Activated CD4-positive, alpha-beta T cell treated with anti-CD3 and anti-CD28 coated beads, Interleukin-2, amount 10 ng/mL, durations not matched to agents 7 days and 5 days (primary cell): ENCODE measurements around the gene RABL6. TPM values are rescaled to one million over a fixed set of nuclear protein-coding genes. Genes with fewer than 3 reads are reported as not detected.
A peak's percentile ranks its signal among the peaks of the same experiment; 100 is the strongest.
"Not testable (repeated sequence)": the region's sequence is repeated elsewhere in the genome, so short reads cannot be mapped to it uniquely, and the experiment has no call there.

ENCODE experiments used
- CTCF ChIA-PET: fragments of 350-600 bp; sonication (Branson Sonifier 250); formaldehyde crosslinking; loops from one replicate; lab custom pipeline; 2021; ENCODE audit warnings: antibody characterized with exemption; lab: Charles Lee
- POLR2A ChIA-PET: fragments of 350-600 bp; sonication (Branson Sonifier 250); formaldehyde crosslinking; loops from one replicate; lab custom pipeline; 2021; ENCODE audit warnings: antibody characterized with exemption; lab: Charles Lee
- DNase-seq: peaks from one replicate; pipeline ENCODE4 v3.0.0-alpha.2; 2020
- H3K27ac Mint-ChIP-seq: one replicate; pipeline ENCODE4 v1.8.0; 2021; ENCODE audit warnings: mild to moderate bottlenecking, moderate library complexity, mixed read lengths
- H3K27me3 Mint-ChIP-seq: one replicate; pipeline ENCODE4 v1.8.0; 2021; ENCODE audit warnings: mixed read lengths
- H3K36me3 Mint-ChIP-seq: one replicate; pipeline ENCODE4 v1.8.0; 2021; ENCODE audit warnings: low read depth, mixed read lengths
- H3K4me1 Mint-ChIP-seq: one replicate; pipeline ENCODE4 v1.8.0; 2021; ENCODE audit warnings: mixed read lengths
- H3K4me3 Mint-ChIP-seq: one replicate; pipeline ENCODE4 v1.8.0; 2021; ENCODE audit warnings: mild to moderate bottlenecking, moderate library complexity, mixed read lengths
- H3K9me3 Mint-ChIP-seq: one replicate; pipeline ENCODE4 v1.8.0; 2021; ENCODE audit warnings: mixed read lengths
- total RNA-seq, 2 experiments: library from RNA; stranded (reverse); gene quantifications; one replicate each; pipeline ENCODE4 v1.2.3, GENCODE V29; 2021

The RABL6 gene
- total RNA-seq, 2 experiments from 2014 or later = 95.5 to 109 TPM

GRCh38 chr9:136765041-136765440 is 42.7 kb upstream of the RABL6 start:
- peaks cover 8% of the 10 kb centered on the region for H3K27me3 Mint-ChIP-seq
- no peak overlapping the region for H3K4me3 Mint-ChIP-seq
- H3K4me1 Mint-ChIP-seq = peaks cover 5% of the 10 kb centered on the region
- CTCF ChIA-PET = interaction anchor here (1.1 to 1.5 kb wide), 2 partner anchors 13 to 282 kb away, joined by 3 to 4 read pairs; no protein-coding TSS in a partner anchor
- H3K36me3 Mint-ChIP-seq = no peaks in the 10 kb centered on the region
- no peak overlapping the region for H3K27ac Mint-ChIP-seq
- no peaks in the 10 kb centered on the region for H3K9me3 Mint-ChIP-seq
- no peak for DNase-seq
- POLR2A ChIA-PET = no interaction called here

- CTCF ChIA-PET = interaction anchor here (1.1 to 1.4 kb wide), 3 partner anchors 12 to 41 kb away, joined by 3 to 4 read pairs (median 3); no protein-coding TSS in a partner anchor
- H3K4me3 Mint-ChIP-seq, POLR2A ChIA-PET, H3K36me3 Mint-ChIP-seq, H3K9me3 Mint-ChIP-seq, H3K27ac Mint-ChIP-seq, H3K4me1 Mint-ChIP-seq, DNase-seq, H3K27me3 Mint-ChIP-seq: not testable (repeated sequence)
Measured at GRCh38 chr9:136765745-136766409, 41.9 kb upstream of the RABL6 start.

- CTCF ChIA-PET = interaction anchor here (0.9 to 1.4 kb wide), 3 partner anchors 10 to 41 kb away, joined by 3 to 4 read pairs (median 3); no protein-coding TSS in a partner anchor
- peak overlapping the region; percentile 42 for H3K27ac Mint-ChIP-seq
- H3K36me3 Mint-ChIP-seq, H3K27me3 Mint-ChIP-seq, POLR2A ChIA-PET, H3K4me3 Mint-ChIP-seq, H3K9me3 Mint-ChIP-seq, H3K4me1 Mint-ChIP-seq: not testable (repeated sequence)
- DNase-seq = peak; percentile 58
Measured at GRCh38 chr9:136766410-136767120, 41.2 kb upstream of the RABL6 start.

GRCh38 chr9:136769710-136770191 is 38.0 kb upstream of the RABL6 start:
- no peak overlapping the region for H3K4me3 Mint-ChIP-seq
- no peaks in the 10 kb centered on the region for H3K36me3 Mint-ChIP-seq
- CTCF ChIA-PET = interaction anchor here (0.7 to 1.5 kb wide), 3 partner anchors 8 to 23 kb away, joined by 3 to 4 read pairs (median 3); no protein-coding TSS in a partner anchor
- peak; percentile 58 for DNase-seq
- H3K4me1 Mint-ChIP-seq = peaks cover 5% of the 10 kb centered on the region
- POLR2A ChIA-PET = no interaction called here
- H3K27me3 Mint-ChIP-seq = peaks cover 8% of the 10 kb centered on the region
- H3K27ac Mint-ChIP-seq = no peak overlapping the region
- peaks cover 8% of the 10 kb centered on the region for H3K9me3 Mint-ChIP-seq

GRCh38 chr9:136771907-136772415 is 35.8 kb upstream of the RABL6 start:
- CTCF ChIA-PET = interaction anchor here (1.0 to 1.5 kb wide), 2 partner anchors 14 to 15 kb away, joined by 3 to 4 read pairs; partner anchors contain the start of gene LCN8

GRCh38 chr9:136773386-136774044 is 34.2 kb upstream of the RABL6 start:
- H3K27me3 Mint-ChIP-seq = peaks cover 13% of the 10 kb centered on the region
- H3K27ac Mint-ChIP-seq = no peak overlapping the region
- DNase-seq = no peak
- ChIA-PET CTCF (no interaction called here), POLR2A (no interaction called here)
- no peaks in the 10 kb centered on the region for H3K36me3 Mint-ChIP-seq
- H3K9me3 Mint-ChIP-seq = peaks cover 8% of the 10 kb centered on the region
- no peak overlapping the region for H3K4me3 Mint-ChIP-seq
- no peaks in the 10 kb centered on the region for H3K4me1 Mint-ChIP-seq

More at GRCh38 chr9:136771907-136772415, 35.8 kb upstream of the RABL6 start:
- POLR2A ChIA-PET = no interaction called here
- H3K4me1 Mint-ChIP-seq = no peaks in the 10 kb centered on the region
- no peak overlapping the region for H3K27ac Mint-ChIP-seq
- peaks cover 8% of the 10 kb centered on the region for H3K27me3 Mint-ChIP-seq
- peaks cover 8% of the 10 kb centered on the region for H3K9me3 Mint-ChIP-seq
- no peak for DNase-seq
- no peak overlapping the region for H3K4me3 Mint-ChIP-seq
- H3K36me3 Mint-ChIP-seq = no peaks in the 10 kb centered on the region

GRCh38 chr9:136774416-136775045 is 33.2 kb upstream of the RABL6 start:
- ChIA-PET CTCF (interaction anchor here (1.1 kb wide), 1 partner anchor 145 kb away, joined by 3 read pairs; no protein-coding TSS in a partner anchor), POLR2A (no interaction called here)
- no peak for DNase-seq
- H3K27ac Mint-ChIP-seq = no peak overlapping the region
- H3K4me1 Mint-ChIP-seq = no peaks in the 10 kb centered on the region
- peaks cover 20% of the 10 kb centered on the region for H3K27me3 Mint-ChIP-seq
- H3K4me3 Mint-ChIP-seq = no peak overlapping the region
- no peaks in the 10 kb centered on the region for H3K36me3 Mint-ChIP-seq
- H3K9me3 Mint-ChIP-seq = peaks cover 8% of the 10 kb centered on the region

GRCh38 chr9:136775191-136775590 is 32.6 kb upstream of the RABL6 start:
- Mint-ChIP-seq H3K4me1 (no peaks in the 10 kb centered on the region), H3K27me3 (peaks cover 24% of the 10 kb centered on the region), H3K36me3 (no peaks in the 10 kb centered on the region), H3K27ac (no peak overlapping the region), H3K9me3 (peaks cover 8% of the 10 kb centered on the region), H3K4me3 (no peak overlapping the region)
- CTCF ChIA-PET = interaction anchor here (1.1 kb wide), 1 partner anchor 144 kb away, joined by 3 read pairs; no protein-coding TSS in a partner anchor
- POLR2A ChIA-PET = no interaction called here
- DNase-seq = no peak

- Mint-ChIP-seq H3K9me3 (peaks cover 8% of the 10 kb centered on the region), H3K4me3 (no peak overlapping the region), H3K4me1 (no peaks in the 10 kb centered on the region), H3K27ac (no peak overlapping the region), H3K36me3 (no peaks in the 10 kb centered on the region), H3K27me3 (peaks cover 31% of the 10 kb centered on the region)
- CTCF ChIA-PET = interaction anchor here (0.6 to 2.7 kb wide), 12 partner anchors 10 to 464 kb away, joined by 3 to 14 read pairs (median 3); partner anchors contain the start of genes AJM1 and RABL6
- no peak for DNase-seq
- POLR2A ChIA-PET = no interaction called here
Measured at GRCh38 chr9:136776947-136777346, 30.8 kb upstream of the RABL6 start.

GRCh38 chr9:136777359-136777758 is 30.4 kb upstream of the RABL6 start:
- CTCF ChIA-PET = interaction anchor here (0.8 to 2.7 kb wide), 12 partner anchors 8 to 319 kb away, joined by 3 to 14 read pairs (median 4); partner anchors contain the start of gene RABL6
- POLR2A ChIA-PET = no interaction called here
- Mint-ChIP-seq H3K36me3 (no peaks in the 10 kb centered on the region), H3K27me3 (peaks cover 35% of the 10 kb centered on the region), H3K9me3 (peaks cover 8% of the 10 kb centered on the region), H3K4me3 (no peak overlapping the region), H3K27ac (no peak overlapping the region), H3K4me1 (no peaks in the 10 kb centered on the region)
- DNase-seq = no peak

GRCh38 chr9:136779808-136780207 is 27.9 kb upstream of the RABL6 start:
- DNase-seq = no peak
- Mint-ChIP-seq H3K4me3 (no peak overlapping the region), H3K4me1 (no peaks in the 10 kb centered on the region), H3K27me3 (peaks cover 41% of the 10 kb centered on the region), H3K9me3 (no peaks in the 10 kb centered on the region), H3K36me3 (no peaks in the 10 kb centered on the region), H3K27ac (no peak overlapping the region)
- CTCF ChIA-PET = interaction anchor here (0.8 to 1.6 kb wide), 3 partner anchors 10 to 255 kb away, joined by 3 to 4 read pairs (median 4); no protein-coding TSS in a partner anchor
- POLR2A ChIA-PET = no interaction called here

GRCh38 chr9:136782452-136782851 is 25.3 kb upstream of the RABL6 start:
- Mint-ChIP-seq H3K4me1 (no peaks in the 10 kb centered on the region), H3K9me3 (no peaks in the 10 kb centered on the region), H3K36me3 (no peaks in the 10 kb centered on the region), H3K4me3 (no peak overlapping the region), H3K27me3 (peaks cover 46% of the 10 kb centered on the region), H3K27ac (no peak overlapping the region)
- ChIA-PET POLR2A (no interaction called here), CTCF (no interaction called here)
- no peak for DNase-seq
